A549 treated with AZD2906 at 1 μM for 4 hours (cell line): ENCODE results near the gene NFRKB. TPM values are rescaled to one million over a fixed set of nuclear protein-coding genes. Genes with fewer than 3 reads are reported as not detected.

Source experiments
- total RNA-seq: library from RNA; stranded (reverse); fragments of 200-300 nt; extraction: Qiagen RNA extraction; gene quantifications from 5 replicates; pipeline ENCODE4 v1.2.3, GENCODE V29; 2022

NFRKB gene
- 10.5 to 12.7 TPM (median 12.1 TPM) in 5 replicates for total RNA-seq

GRCh38 chr11:129895126-129896041 lies at the start of gene NFRKB:
Gene NFRKB (minus strand): TSS chr11:129895578. CDS start chr11:129892849, 2,729 bp downstream.

Other genes starting within 250 kb of the NFRKB start
- 0.06 to 0.13 TPM (median 0.08 TPM) in 5 replicates for gene TMEM45B, start 79.7 kb downstream of the NFRKB start, total RNA-seq
- gene PRDM10, start 107.3 kb upstream of the NFRKB start, total RNA-seq, result 1.4 to 1.7 TPM (median 1.6 TPM) in 5 replicates
- 154 to 202 TPM (median 172 TPM) in 5 replicates for gene APLP2, start 174.3 kb upstream of the NFRKB start, total RNA-seq